Body of pancreas (tissue), 4 donors: ENCODE measurements around the gene BMPR1B. TPM values are rescaled to one million over a fixed set of nuclear protein-coding genes. Genes with fewer than 3 reads are reported as not detected.

ENCODE experiments used
- ATAC-seq: fragments of 150-250 bp; one replicate; pipeline ENCODE4 v1.9.1; 2016
- DNase-seq, 4 donors: peaks; one replicate each; pipeline ENCODE4 v3.0.0-alpha.2; 2019
- H3K27ac ChIP-seq, 4 donors: fragments of 200-600 bp; sonication (generic); 1 replicate in 3 of 4; 2 replicates in 1 of 4; pipeline versions ENCODE4 v1.5.1 to v1.6.1; 2016 to 2019; ENCODE audit warnings: mild to moderate bottlenecking in 1 of 4, mixed read lengths in 1 of 4, moderate library complexity in 1 of 4
- H3K27me3 ChIP-seq, 2 donors: fragments of 200-600 bp; sonication (generic); one replicate each; pipeline ENCODE4 v1.6.0; 2016; ENCODE audit warnings: mild to moderate bottlenecking in 1 of 2
- H3K36me3 ChIP-seq, 2 donors: fragments of 200-600 bp; sonication (generic); replicated peaks in 1 of 2; 2 replicates each; pipeline ENCODE4 v1.5.1; 2016; ENCODE audit warnings: low read depth in 2 of 2; ENCODE audit not compliant: insufficient read depth in 1 of 2
- H3K4me1 ChIP-seq: fragments of 200-600 bp; sonication (generic); one replicate; pipeline ENCODE4 v1.6.0; 2016
- H3K4me3 ChIP-seq, 2 donors: fragments of 200-600 bp; sonication (generic); 1 replicate in 1 of 2; 2 replicates in 1 of 2; pipeline ENCODE4 v1.5.1; 2016 to 2019
- H3K9me3 ChIP-seq, 3 donors: fragments of 200-600 bp; sonication (generic); 1 replicate in 2 of 3; 2 replicates in 1 of 3; pipeline ENCODE4 v1.5.1; 2016
- POLR2A ChIP-seq, 3 donors: fragments of 450-650 bp; IDR thresholded peaks; one replicate each; pipeline ENCODE4 v1.6.1; 2016; ENCODE audit warnings: antibody characterized with exemption in 3 of 3, mild to moderate bottlenecking in 2 of 3
- WGBS, 2 donors: methylation state at CpG; one replicate each; pipeline ENCODE4 v1.1.5; 2017; 5-methylcytosine and 5-hydroxymethylcytosine counted together
- intact Hi-C: fragments of 100-400 bp; cut with DNase I; formaldehyde crosslinking; loops from one replicate; pipeline ENCODE4 v1.15.1; 2023
- total RNA-seq, 2 donors: library from RNA; depleted of rRNA; stranded (reverse); fragments of >200 nt; gene quantifications; one replicate each; pipeline ENCODE4 v1.1.0, GENCODE V29; 2016
- TF ChIP-seq, protein P1 (sequence below), 7 experiments: fragments of 450-650 bp in 4 of 7; fragments of 200-600 bp in 3 of 7; sonication (generic) in 3 of 7; IDR thresholded peaks; one replicate each; pipeline ENCODE4 v1.5.1; 2016 to 2019; ENCODE audit warnings: antibody characterized with exemption in 7 of 7

Gene BMPR1B
- total RNA-seq, 2 donors from 2014 or later, result 0.99 to 1.3 TPM

DNA sequence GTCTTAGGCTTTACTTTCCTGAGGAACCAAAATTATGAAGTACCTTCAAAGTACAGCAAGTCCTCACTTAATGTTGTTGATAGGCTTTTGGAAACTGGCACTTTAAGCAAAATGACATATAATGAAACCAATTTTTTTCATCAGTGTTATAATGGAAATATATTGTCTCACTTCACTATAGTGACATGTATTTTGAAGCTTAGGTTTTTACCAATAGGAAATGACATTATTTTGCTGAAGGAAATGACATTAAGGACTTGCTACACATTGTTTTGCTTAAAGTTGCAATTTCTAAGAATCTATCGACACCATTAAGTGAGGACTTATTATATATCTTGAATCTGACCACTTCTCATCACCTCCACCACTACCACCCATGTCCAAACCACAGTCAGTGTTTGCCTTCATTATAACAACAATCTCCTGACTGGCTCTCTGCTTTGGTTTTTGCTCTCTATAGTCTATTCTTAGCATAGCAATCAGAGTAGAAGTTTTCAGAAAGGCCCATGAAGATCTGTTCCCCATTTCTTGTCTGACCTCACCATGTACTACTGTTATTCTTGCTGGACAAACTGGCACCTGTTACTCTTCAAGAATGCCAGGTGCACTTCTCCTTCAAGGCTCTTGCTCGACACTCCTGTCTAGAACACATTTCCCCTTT, 311.2 kb downstream of the BMPR1B start:
- ATAC-seq (no peak), DNase-seq (no peak)
- Histone ChIP-seq H3K36me3 (no peaks in the 10 kb centered on the region), H3K27me3 (no peaks in the 10 kb centered on the region), H3K9me3 (no peaks in the 10 kb centered on the region), H3K4me3 (no peak overlapping the region), H3K4me1 (no peaks in the 10 kb centered on the region), H3K27ac (no peak overlapping the region)
- intact Hi-C loops, result no loop called here
- 66 to 76% methylated on average over 2 of the region's 2 CpGs for WGBS, 2 donors
- TF ChIP-seq POLR2A (IDR thresholded peaks at IDR 0.05), result no peak
- TF ChIP-seq, protein P1, sequence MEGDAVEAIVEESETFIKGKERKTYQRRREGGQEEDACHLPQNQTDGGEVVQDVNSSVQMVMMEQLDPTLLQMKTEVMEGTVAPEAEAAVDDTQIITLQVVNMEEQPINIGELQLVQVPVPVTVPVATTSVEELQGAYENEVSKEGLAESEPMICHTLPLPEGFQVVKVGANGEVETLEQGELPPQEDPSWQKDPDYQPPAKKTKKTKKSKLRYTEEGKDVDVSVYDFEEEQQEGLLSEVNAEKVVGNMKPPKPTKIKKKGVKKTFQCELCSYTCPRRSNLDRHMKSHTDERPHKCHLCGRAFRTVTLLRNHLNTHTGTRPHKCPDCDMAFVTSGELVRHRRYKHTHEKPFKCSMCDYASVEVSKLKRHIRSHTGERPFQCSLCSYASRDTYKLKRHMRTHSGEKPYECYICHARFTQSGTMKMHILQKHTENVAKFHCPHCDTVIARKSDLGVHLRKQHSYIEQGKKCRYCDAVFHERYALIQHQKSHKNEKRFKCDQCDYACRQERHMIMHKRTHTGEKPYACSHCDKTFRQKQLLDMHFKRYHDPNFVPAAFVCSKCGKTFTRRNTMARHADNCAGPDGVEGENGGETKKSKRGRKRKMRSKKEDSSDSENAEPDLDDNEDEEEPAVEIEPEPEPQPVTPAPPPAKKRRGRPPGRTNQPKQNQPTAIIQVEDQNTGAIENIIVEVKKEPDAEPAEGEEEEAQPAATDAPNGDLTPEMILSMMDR (IDR thresholded peaks at IDR 0.05), result no peak

DNA sequence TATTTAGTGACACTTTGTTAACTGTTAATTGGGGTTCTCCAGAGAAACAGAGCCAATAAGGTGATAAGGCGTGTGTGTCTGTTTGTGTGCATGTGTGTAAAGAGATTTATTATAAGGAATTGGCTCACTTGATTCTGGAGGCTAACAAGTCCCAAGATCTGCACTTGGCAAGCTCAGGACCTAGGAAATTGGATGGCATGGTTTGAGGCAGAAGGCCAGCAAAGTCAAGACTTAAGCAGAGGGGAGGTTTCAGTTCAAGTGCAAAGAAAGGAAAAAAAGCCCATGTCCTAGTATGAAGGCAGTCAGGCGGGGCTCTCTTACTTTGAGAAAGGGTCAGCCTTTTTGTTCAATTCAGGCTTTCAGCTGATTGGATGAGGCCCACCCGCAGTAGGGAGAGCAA, 314.1 kb downstream of the BMPR1B start:
- Histone ChIP-seq H3K27me3 (no peaks in the 10 kb centered on the region), H3K4me1 (no peaks in the 10 kb centered on the region), H3K36me3 (no peaks in the 10 kb centered on the region), H3K4me3 (no peak overlapping the region), H3K9me3 (no peaks in the 10 kb centered on the region), H3K27ac (no peak overlapping the region)
- ATAC-seq (no peak), DNase-seq (no peak)
- 84 to 86% methylated on average over 3 of the region's 3 CpGs for WGBS, 2 donors
- TF ChIP-seq, protein P1 (IDR thresholded peaks at IDR 0.05), result no peak
- TF ChIP-seq POLR2A (IDR thresholded peaks at IDR 0.05), result no peak
- intact Hi-C loops, result no loop called here

DNA sequence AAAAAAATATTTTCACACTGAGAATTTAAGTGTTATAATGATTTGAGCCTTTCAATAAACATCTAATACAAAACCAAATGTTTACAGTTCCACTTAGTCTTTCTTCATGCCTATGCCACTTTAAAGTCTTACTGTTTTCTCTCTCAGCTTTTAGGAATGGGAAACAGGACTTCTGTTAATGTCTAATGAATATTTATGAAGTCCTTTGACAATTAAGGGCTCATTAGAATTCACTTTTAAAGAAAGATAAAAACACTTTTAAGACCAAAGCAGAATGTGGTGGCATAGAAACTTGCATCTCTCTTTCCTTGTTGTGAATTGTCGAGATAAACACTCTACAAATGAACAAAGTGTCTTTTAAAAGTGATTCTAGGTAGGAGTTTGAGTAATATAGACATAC, 315.9 kb downstream of the BMPR1B start:
- no peak overlapping the region for H3K27ac ChIP-seq
- TF ChIP-seq, protein P1 (IDR thresholded peaks at IDR 0.05), result no peak
- TF ChIP-seq POLR2A (IDR thresholded peaks at IDR 0.05), result no peak

DNA sequence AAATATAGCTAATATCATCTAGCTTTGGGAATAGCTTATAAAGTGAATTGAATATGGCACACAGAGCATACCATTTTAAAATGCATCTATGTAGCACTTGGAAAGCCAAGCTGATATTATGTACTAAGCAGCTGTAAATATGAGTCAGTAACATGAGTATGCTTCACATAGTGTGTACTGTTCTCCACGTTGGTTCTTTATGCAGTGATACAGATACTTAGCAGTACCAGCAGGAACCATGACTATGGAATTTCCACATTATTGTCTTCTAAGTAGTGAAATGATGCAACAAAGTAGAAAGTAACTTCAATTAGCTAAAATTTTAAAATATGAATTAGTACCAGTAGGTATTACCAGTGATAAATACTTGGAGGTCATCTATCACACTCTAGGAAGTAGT, 320.1 kb downstream of the BMPR1B start:
- no peak for TF ChIP-seq POLR2A (IDR thresholded peaks at IDR 0.05)
- TF ChIP-seq, protein P1 (IDR thresholded peaks at IDR 0.05), result no peak
- Histone ChIP-seq H3K9me3 (no peaks in the 10 kb centered on the region), H3K27ac (no peak overlapping the region), H3K27me3 (no peaks in the 10 kb centered on the region), H3K36me3 (no peaks in the 10 kb centered on the region), H3K4me3 (no peak overlapping the region), H3K4me1 (no peaks in the 10 kb centered on the region)
- ATAC-seq, result no peak
- intact Hi-C loops, result no loop called here
- DNase-seq, result no peak
- 58 to 61% methylated on average over 1 of the region's 1 CpG for WGBS, 2 donors

More for the DNA sequence above, 315.9 kb downstream of the BMPR1B start:
- intact Hi-C loops, result no loop called here
- DNase-seq, result no peak
- Histone ChIP-seq H3K36me3 (no peaks in the 10 kb centered on the region), H3K9me3 (no peaks in the 10 kb centered on the region), H3K27me3 (no peaks in the 10 kb centered on the region), H3K4me1 (no peaks in the 10 kb centered on the region), H3K4me3 (no peak overlapping the region)
- no peak for ATAC-seq
- 90 to 96% methylated on average over 1 of the region's 1 CpG for WGBS, 2 donors

DNA sequence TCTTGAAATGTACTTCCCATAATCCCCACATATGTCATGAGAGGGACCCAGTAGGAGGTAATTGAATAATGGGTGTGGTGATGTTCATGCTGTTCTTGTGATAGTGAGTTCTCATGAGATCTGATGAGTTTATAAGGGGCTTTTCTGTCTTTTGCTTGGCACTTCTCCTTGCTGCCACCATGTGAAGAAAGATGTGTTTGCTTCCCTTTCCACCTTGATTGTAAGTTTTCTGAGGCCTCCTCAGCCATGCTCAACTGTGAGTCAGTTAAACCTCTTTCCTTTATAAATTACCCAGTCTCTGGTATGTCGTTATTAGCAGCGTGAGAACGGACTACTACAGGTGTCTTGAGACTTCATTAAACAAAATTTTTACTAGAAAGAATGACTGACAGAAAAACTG, 323.2 kb downstream of the BMPR1B start:
- H3K27me3 ChIP-seq, result no peaks in the 10 kb centered on the region
- intact Hi-C loops, result no loop called here
- H3K27ac ChIP-seq, result no peak overlapping the region
- H3K36me3 ChIP-seq, result no peaks in the 10 kb centered on the region
- WGBS, 2 donors, result 36 to 48% methylated on average over 3 of the region's 3 CpGs
- DNase-seq (no peak), ATAC-seq (no peak)
- H3K9me3 ChIP-seq, result no peaks in the 10 kb centered on the region
- no peaks in the 10 kb centered on the region for H3K4me1 ChIP-seq
- no peak overlapping the region for H3K4me3 ChIP-seq
- TF ChIP-seq, protein P1 (IDR thresholded peaks at IDR 0.05), result no peak
- TF ChIP-seq POLR2A (IDR thresholded peaks at IDR 0.05), result no peak
